Immature natural killer cell (primary cell): ENCODE data around the gene MYO18B. TPM values are rescaled to one million over a fixed set of nuclear protein-coding genes. Genes with fewer than 3 reads are reported as not detected.

ENCODE experiments used
- DNase-seq, 3 donors: peaks; one replicate each; pipeline ENCODE4 v3.0.0; 2022; ENCODE audit warnings: mixed read lengths in 1 of 3
- H3K27ac Mint-ChIP-seq, 6 donors: one replicate each; pipeline ENCODE4 v1.8.0; 2020; ENCODE audit warnings: mixed read lengths in 6 of 6, mild to moderate bottlenecking in 5 of 6, inconsistent platforms in 4 of 6, moderate library complexity in 3 of 6
- H3K27me3 Mint-ChIP-seq, 3 donors: one replicate each; pipeline ENCODE4 v1.8.0; 2020 to 2021; ENCODE audit warnings: low read depth in 3 of 3, mild to moderate bottlenecking in 3 of 3, mixed read lengths in 3 of 3, moderate library complexity in 3 of 3, inconsistent platforms in 1 of 3
- H3K36me3 Mint-ChIP-seq, 3 donors: one replicate each; pipeline ENCODE4 v1.8.0; 2020; ENCODE audit warnings: mixed read lengths in 3 of 3, inconsistent platforms in 2 of 3, mild to moderate bottlenecking in 2 of 3
- H3K4me1 Mint-ChIP-seq, 2 donors: one replicate each; pipeline ENCODE4 v1.8.0; 2020; ENCODE audit warnings: inconsistent platforms in 2 of 2, mild to moderate bottlenecking in 2 of 2, mixed read lengths in 2 of 2, moderate library complexity in 1 of 2
- H3K4me3 Mint-ChIP-seq, 5 donors: one replicate each; pipeline ENCODE4 v1.8.0; 2020; ENCODE audit warnings: mild to moderate bottlenecking in 5 of 5, mixed read lengths in 5 of 5, inconsistent platforms in 3 of 5, moderate library complexity in 3 of 5
- H3K9me3 Mint-ChIP-seq, 6 donors: one replicate each; pipeline ENCODE4 v1.8.0; 2020; ENCODE audit warnings: mild to moderate bottlenecking in 6 of 6, mixed read lengths in 6 of 6, inconsistent platforms in 4 of 6, moderate library complexity in 3 of 6
- polyA plus RNA-seq, 3 donors: library from polyadenylated mRNA; unstranded; fragments of 300-500 nt; fragmentation: Illumina TruSeq; gene quantifications; one replicate each; pipeline ENCODE4 v1.2.3, GENCODE V29; 2021

The MYO18B gene
- not detected for polyA plus RNA-seq

- DNase-seq: no peak
- Mint-ChIP-seq H3K9me3 (no peaks in the 10 kb centered on the region), H3K27ac (no peak within 1 kb of the TSS), H3K36me3 (no peaks in the 10 kb centered on the region), H3K4me3 (peak within 1 kb of the TSS in 1 of 5 donors; percentile 48), H3K4me1 (peaks cover 0 to under 1% of the 10 kb centered on the region in 2 donors), H3K27me3 (peaks cover 2 to 8% (median 7%) of the 10 kb centered on the region in 3 donors)
These were observed at the start of gene MYO18B for GRCh38 chr22:25741692-25742626. TSS of gene MYO18B (plus strand) at chr22:25742188. CDS start at chr22:25761093, 18,905 bp downstream.

GRCh38 chr22:25692397-25693267, 49.4 kb upstream of the MYO18B start:
- Mint-ChIP-seq H3K27ac (no peak overlapping the region), H3K4me3 (no peak overlapping the region), H3K36me3 (no peaks in the 10 kb centered on the region), H3K9me3 (no peaks in the 10 kb centered on the region), H3K4me1 (no peaks in the 10 kb centered on the region), H3K27me3 (peaks cover 0 to 2% (median 0%) of the 10 kb centered on the region in 3 donors)
- no peak for DNase-seq

- Mint-ChIP-seq H3K4me3 (no peak overlapping the region), H3K9me3 (no peaks in the 10 kb centered on the region), H3K27ac (no peak overlapping the region), H3K27me3 (peaks cover 0 to 2% (median 0%) of the 10 kb centered on the region in 3 donors), H3K4me1 (no peaks in the 10 kb centered on the region), H3K36me3 (no peaks in the 10 kb centered on the region)
- no peak for DNase-seq
These were observed 48.8 kb upstream of the MYO18B start for GRCh38 chr22:25693268-25693565.

- no peaks in the 10 kb centered on the region for H3K36me3 Mint-ChIP-seq
- peaks cover 0 to 4% (median 0%) of the 10 kb centered on the region in 3 donors for H3K27me3 Mint-ChIP-seq
- H3K27ac Mint-ChIP-seq: no peak overlapping the region
- no peaks in the 10 kb centered on the region for H3K9me3 Mint-ChIP-seq
- no peaks in the 10 kb centered on the region for H3K4me1 Mint-ChIP-seq
- DNase-seq: no peak
- no peak overlapping the region for H3K4me3 Mint-ChIP-seq
These were observed 47.6 kb upstream of the MYO18B start for GRCh38 chr22:25694196-25694907.

- Mint-ChIP-seq H3K9me3 (no peaks in the 10 kb centered on the region), H3K27me3 (peaks cover 0 to 4% (median 0%) of the 10 kb centered on the region in 3 donors), H3K27ac (no peak overlapping the region), H3K4me1 (no peaks in the 10 kb centered on the region), H3K36me3 (no peaks in the 10 kb centered on the region), H3K4me3 (no peak overlapping the region)
- DNase-seq: no peak
These were observed 46.8 kb upstream of the MYO18B start for GRCh38 chr22:25695146-25695545.

- Mint-ChIP-seq H3K4me1 (no peaks in the 10 kb centered on the region), H3K4me3 (no peak overlapping the region), H3K9me3 (no peaks in the 10 kb centered on the region), H3K27me3 (peaks cover 0 to 4% (median 0%) of the 10 kb centered on the region in 3 donors), H3K27ac (no peak overlapping the region), H3K36me3 (no peaks in the 10 kb centered on the region)
- no peak for DNase-seq
These were observed 45.2 kb upstream of the MYO18B start for GRCh38 chr22:25696763-25697162.

- Mint-ChIP-seq H3K4me1 (no peaks in the 10 kb centered on the region), H3K27me3 (peaks cover 0 to 4% (median 2%) of the 10 kb centered on the region in 3 donors), H3K36me3 (no peaks in the 10 kb centered on the region), H3K27ac (no peak overlapping the region), H3K9me3 (no peaks in the 10 kb centered on the region), H3K4me3 (no peak overlapping the region)
- DNase-seq: no peak
These were observed 44.8 kb upstream of the MYO18B start for GRCh38 chr22:25697181-25697664.

- Mint-ChIP-seq H3K27ac (no peak overlapping the region), H3K4me3 (no peak overlapping the region), H3K36me3 (no peaks in the 10 kb centered on the region), H3K27me3 (peaks cover 0 to 4% (median 2%) of the 10 kb centered on the region in 3 donors), H3K4me1 (no peaks in the 10 kb centered on the region), H3K9me3 (no peaks in the 10 kb centered on the region)
- DNase-seq: no peak
These were observed 44.0 kb upstream of the MYO18B start for GRCh38 chr22:25697978-25698377.

- Mint-ChIP-seq H3K27ac (no peak overlapping the region), H3K27me3 (peaks cover 0 to 4% (median 2%) of the 10 kb centered on the region in 3 donors), H3K9me3 (no peaks in the 10 kb centered on the region), H3K4me1 (no peaks in the 10 kb centered on the region), H3K36me3 (no peaks in the 10 kb centered on the region), H3K4me3 (no peak overlapping the region)
- DNase-seq: no peak
These were observed 43.5 kb upstream of the MYO18B start for GRCh38 chr22:25698461-25698860.

GRCh38 chr22:25698978-25699377, 43.0 kb upstream of the MYO18B start:
- H3K4me1 Mint-ChIP-seq: no peaks in the 10 kb centered on the region
- DNase-seq: no peak
- no peak overlapping the region for H3K4me3 Mint-ChIP-seq
- H3K9me3 Mint-ChIP-seq: no peaks in the 10 kb centered on the region
- H3K27me3 Mint-ChIP-seq: peaks cover 0 to 4% (median 2%) of the 10 kb centered on the region in 3 donors
- no peak overlapping the region for H3K27ac Mint-ChIP-seq
- H3K36me3 Mint-ChIP-seq: no peaks in the 10 kb centered on the region

GRCh38 chr22:25701056-25701780, 40.8 kb upstream of the MYO18B start:
- Mint-ChIP-seq H3K9me3 (no peaks in the 10 kb centered on the region), H3K4me1 (no peaks in the 10 kb centered on the region), H3K4me3 (no peak overlapping the region), H3K36me3 (no peaks in the 10 kb centered on the region), H3K27ac (no peak overlapping the region), H3K27me3 (peaks cover 0 to 2% (median 2%) of the 10 kb centered on the region in 3 donors)
- no peak for DNase-seq

- H3K27ac Mint-ChIP-seq: no peak overlapping the region
- no peaks in the 10 kb centered on the region for H3K36me3 Mint-ChIP-seq
- peaks cover 0 to 2% (median 2%) of the 10 kb centered on the region in 3 donors for H3K27me3 Mint-ChIP-seq
- H3K9me3 Mint-ChIP-seq: no peaks in the 10 kb centered on the region
- DNase-seq: no peak
- H3K4me3 Mint-ChIP-seq: no peak overlapping the region
- H3K4me1 Mint-ChIP-seq: no peaks in the 10 kb centered on the region
These were observed 39.9 kb upstream of the MYO18B start for GRCh38 chr22:25702040-25702439.

GRCh38 chr22:25702571-25703167, 39.3 kb upstream of the MYO18B start:
- no peak overlapping the region for H3K4me3 Mint-ChIP-seq
- no peaks in the 10 kb centered on the region for H3K4me1 Mint-ChIP-seq
- H3K27me3 Mint-ChIP-seq: peaks cover 0 to 2% (median 2%) of the 10 kb centered on the region in 3 donors
- DNase-seq: no peak
- H3K36me3 Mint-ChIP-seq: no peaks in the 10 kb centered on the region
- H3K9me3 Mint-ChIP-seq: no peaks in the 10 kb centered on the region
- H3K27ac Mint-ChIP-seq: no peak overlapping the region
